ENCODE results near the gene SMARCC1. TPM values are rescaled to one million over a fixed set of nuclear protein-coding genes. Genes with fewer than 3 reads are reported as not detected.
A peak's percentile ranks its signal among the peaks of the same experiment; 100 is the strongest.

SMARCC1 gene
- total RNA-seq, 8 experiments from 2014 or later: 35.9 to 114 (median 55.4) TPM

GRCh38 chr3:47583320-47584075, 198.2 kb downstream of the SMARCC1 start:
- H3K4me3 ChIP-seq: no peak overlapping the region
- no peaks in the 10 kb centered on the region for H3K4me1 ChIP-seq (replicated peaks in 1 of 2)
- WGBS, 10 experiments: 33 to 88% (median 80%) methylated on average over 1 to 2 of the region's 3 CpGs; no CpG with 5 or more reads in 5 of the 10 experiments
- in situ Hi-C loops (cut with MboI; ENCODE audit: low pct_unique_long_range_greater_than_20kb in 2 of 9, low sequenced_read_pairs in 9 of 9, unreplicated experiment in 9 of 9): no loop called here
- no peak overlapping the region for H3K27ac ChIP-seq
- no peak for ATAC-seq (replicated peaks in 6 of 8)

GRCh38 chr3:47581835-47582234, 199.9 kb downstream of the SMARCC1 start:
- no peak for ATAC-seq (replicated peaks in 6 of 8)
- Histone ChIP-seq H3K4me3 (no peak overlapping the region), H3K4me1 (replicated peaks in 1 of 2) (peaks cover 6 to 9% of the 10 kb centered on the region in 2 donors), H3K27ac (no peak overlapping the region)
- in situ Hi-C loops (cut with MboI; ENCODE audit: low pct_unique_long_range_greater_than_20kb in 2 of 9, low sequenced_read_pairs in 9 of 9, unreplicated experiment in 9 of 9): no loop called here
- 60 to 100% (median 85%) methylated on average over 1 to 4 of the region's 4 CpGs; no CpG with 5 or more reads in 4 of the 10 experiments for WGBS, 10 experiments

- no peak overlapping the region for H3K27ac ChIP-seq
- H3K4me1 ChIP-seq (replicated peaks in 1 of 2): peaks cover 6 to 10% of the 10 kb centered on the region in 2 donors
- in situ Hi-C loops (cut with MboI; ENCODE audit: low pct_unique_long_range_greater_than_20kb in 2 of 9, low sequenced_read_pairs in 9 of 9, unreplicated experiment in 9 of 9): no loop called here
- WGBS, 10 experiments: 20 to 89% (median 80%) methylated on average over 1 to 5 of the region's 5 CpGs; no CpG with 5 or more reads in 3 of the 10 experiments
- no peak for ATAC-seq (replicated peaks in 6 of 8)
- H3K4me3 ChIP-seq: no peak overlapping the region
These were observed 200.3 kb downstream of the SMARCC1 start for GRCh38 chr3:47581422-47581821.

- no peak overlapping the region for H3K27ac ChIP-seq
- H3K4me1 ChIP-seq (replicated peaks in 1 of 2): peaks cover 8 to 12% of the 10 kb centered on the region in 2 donors
- in situ Hi-C loops (cut with MboI; ENCODE audit: low pct_unique_long_range_greater_than_20kb in 2 of 9, low sequenced_read_pairs in 9 of 9, unreplicated experiment in 9 of 9): no loop called here
- WGBS, 10 experiments: 41 to 100% (median 79%) methylated on average over 1 to 4 of the region's 4 CpGs; no CpG with 5 or more reads in 3 of the 10 experiments
- ATAC-seq (replicated peaks in 6 of 8): no peak
- H3K4me3 ChIP-seq: no peak overlapping the region
These were observed 201.2 kb downstream of the SMARCC1 start for GRCh38 chr3:47580481-47580880.

DNA sequence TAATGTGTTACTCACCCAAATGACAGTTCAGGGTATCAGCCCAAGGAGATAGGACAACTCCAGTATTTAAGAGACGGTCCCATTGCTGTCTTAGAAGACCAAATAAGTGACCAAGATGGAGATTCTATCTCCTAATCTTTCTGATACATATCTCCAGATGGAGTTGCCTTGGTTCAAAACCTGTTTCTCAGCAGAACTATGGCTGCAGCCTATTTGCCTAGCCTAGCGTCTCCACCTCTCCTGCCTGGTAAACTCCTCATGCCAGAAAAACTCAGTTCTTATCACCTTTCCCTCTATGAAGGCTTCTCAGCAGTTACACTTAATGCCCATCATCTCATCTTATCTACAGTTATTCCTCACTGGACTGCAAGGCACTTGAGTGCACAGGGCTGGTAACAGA, 201.8 kb downstream of the SMARCC1 start:
- WGBS, 10 experiments: 80 to 100% (median 80%) methylated on average over 1 to 2 of the region's 2 CpGs; no CpG with 5 or more reads in 5 of the 10 experiments
- no peak for ATAC-seq (replicated peaks in 6 of 8)
- in situ Hi-C loops (cut with MboI; ENCODE audit: low pct_unique_long_range_greater_than_20kb in 2 of 9, low sequenced_read_pairs in 9 of 9, unreplicated experiment in 9 of 9): no loop called here
- Histone ChIP-seq H3K27ac (no peak overlapping the region), H3K4me1 (replicated peaks in 1 of 2) (peaks cover 11 to 17% of the 10 kb centered on the region in 2 donors), H3K4me3 (no peak overlapping the region)

GRCh38 chr3:47578691-47579632, 202.7 kb downstream of the SMARCC1 start, which contains the start of gene CSPG5:
Gene CSPG5 (minus strand): TSS chr3:47578865. CDS start chr3:47578693, 172 bp downstream.
- Histone ChIP-seq H3K4me3 (peak within 1 kb of the TSS; percentile 52 to 86 (median 75)), H3K27ac (peak within 1 kb of the TSS; percentile 22 to 54), H3K4me1 (replicated peaks in 1 of 2) (peaks cover 18 to 23% of the 10 kb centered on the region in 2 donors)
- peak; percentile 35 to 61 (median 54) for ATAC-seq (replicated peaks in 6 of 8)
- in situ Hi-C loops (cut with MboI; ENCODE audit: low pct_unique_long_range_greater_than_20kb in 2 of 9, low sequenced_read_pairs in 9 of 9, unreplicated experiment in 9 of 9): no loop called here
- WGBS, 10 experiments: no CpG with 5 or more reads among the region's 121 CpGs

DNA sequence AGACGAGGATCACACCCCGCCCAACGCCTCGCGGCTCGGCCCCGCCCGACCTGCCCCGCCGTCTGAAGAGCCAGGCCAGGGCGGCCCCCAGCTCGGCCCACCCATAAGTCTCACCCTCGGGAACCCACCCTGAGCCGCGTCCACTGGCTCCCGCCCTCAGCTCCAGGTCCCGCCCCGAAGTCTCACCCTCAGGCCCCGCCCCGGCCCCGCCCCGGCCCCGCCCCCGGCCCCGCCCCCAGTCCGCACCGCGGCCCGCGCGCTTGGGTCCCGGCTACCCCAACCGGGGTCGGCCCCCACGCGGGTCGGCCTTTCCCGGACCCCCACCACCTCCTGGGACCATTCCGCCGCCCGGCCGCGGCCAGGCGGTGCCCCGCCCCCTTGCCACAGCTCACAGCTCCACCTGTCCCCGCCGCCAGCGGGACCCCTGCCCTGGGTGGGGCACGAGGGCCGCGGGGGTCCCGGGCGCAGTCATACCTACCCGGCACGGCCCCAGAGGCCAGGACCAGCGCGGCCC, 203.5 kb downstream of the SMARCC1 start:
- peaks cover 26 to 31% of the 10 kb centered on the region in 2 donors for H3K4me1 ChIP-seq (replicated peaks in 1 of 2)
- H3K27ac ChIP-seq: peak overlapping the region; percentile 22 to 54
- in situ Hi-C loops (cut with MboI; ENCODE audit: low pct_unique_long_range_greater_than_20kb in 2 of 9, low sequenced_read_pairs in 9 of 9, unreplicated experiment in 9 of 9): no loop called here
- WGBS, 10 experiments: no CpG with 5 or more reads among the region's 57 CpGs
- peak overlapping the region; percentile 52 to 86 (median 75) for H3K4me3 ChIP-seq
- ATAC-seq (replicated peaks in 6 of 8): peak; percentile 53 to 80 (median 74)

GRCh38 chr3:47577583-47578118, 204.0 kb downstream of the SMARCC1 start:
- in situ Hi-C loops (cut with MboI; ENCODE audit: low pct_unique_long_range_greater_than_20kb in 2 of 9, low sequenced_read_pairs in 9 of 9, unreplicated experiment in 9 of 9): no loop called here
- Histone ChIP-seq H3K4me1 (replicated peaks in 1 of 2) (peaks cover 31 to 36% of the 10 kb centered on the region in 2 donors), H3K4me3 (peak overlapping the region; percentile 52 to 86 (median 75)), H3K27ac (peak overlapping the region in 1 of 2 donors; percentile 54)
- 13% methylated on average over 8 of the region's 49 CpGs; no CpG with 5 or more reads in 9 of the 10 experiments for WGBS, 10 experiments
- ATAC-seq (replicated peaks in 6 of 8): peak; percentile 11 to 59 (median 40)

GRCh38 chr3:47573190-47574172, 208.2 kb downstream of the SMARCC1 start:
- no peak overlapping the region for H3K4me3 ChIP-seq
- peak overlapping the region; percentile 56 to 70 for H3K27ac ChIP-seq
- ATAC-seq (replicated peaks in 6 of 8): peak in 5 of 8 experiments; percentile 27 to 73 (median 53)
- in situ Hi-C loops (cut with MboI; ENCODE audit: low pct_unique_long_range_greater_than_20kb in 2 of 9, low sequenced_read_pairs in 9 of 9, unreplicated experiment in 9 of 9): no loop called here
- 0 to 57% (median 29%) methylated on average over 1 to 5 of the region's 9 CpGs; no CpG with 5 or more reads in 2 of the 10 experiments for WGBS, 10 experiments
- peaks cover 49 to 51% of the 10 kb centered on the region in 2 donors for H3K4me1 ChIP-seq (replicated peaks in 1 of 2)

- Histone ChIP-seq H3K27ac (peak overlapping the region; percentile 41 to 62), H3K4me3 (no peak overlapping the region), H3K4me1 (replicated peaks in 1 of 2) (peaks cover 41 to 44% of the 10 kb centered on the region in 2 donors)
- in situ Hi-C loops (cut with MboI; ENCODE audit: low pct_unique_long_range_greater_than_20kb in 2 of 9, low sequenced_read_pairs in 9 of 9, unreplicated experiment in 9 of 9): no loop called here
- 0 to 31% (median 11%) methylated on average over 1 to 3 of the region's 10 CpGs; no CpG with 5 or more reads in 5 of the 10 experiments for WGBS, 10 experiments
- peak; percentile 32 to 92 (median 82) for ATAC-seq (replicated peaks in 6 of 8)
These were observed 210.1 kb downstream of the SMARCC1 start for GRCh38 chr3:47571391-47572175.

DNA sequence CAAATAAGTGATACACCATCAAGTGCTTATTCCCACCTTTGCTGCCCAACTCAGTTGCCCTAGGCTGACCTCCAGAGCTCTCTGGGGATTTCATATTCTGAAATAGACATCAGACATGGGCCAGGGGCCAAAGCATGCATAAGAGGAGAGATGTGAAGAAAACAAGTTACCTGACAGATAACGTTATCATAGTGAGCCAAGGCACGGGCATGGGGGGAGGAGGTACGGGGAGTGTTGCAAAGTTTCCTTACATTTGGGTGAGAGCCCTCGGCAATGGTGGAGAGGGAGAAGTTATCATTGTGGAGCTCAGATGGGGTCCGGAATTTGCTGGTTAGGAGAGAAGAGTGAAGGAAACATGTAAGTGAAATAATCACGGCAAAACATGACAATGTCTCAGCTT, 212.8 kb downstream of the SMARCC1 start:
- ATAC-seq (replicated peaks in 6 of 8): no peak
- Histone ChIP-seq H3K27ac (no peak overlapping the region), H3K4me1 (replicated peaks in 1 of 2) (peaks cover 27 to 31% of the 10 kb centered on the region in 2 donors), H3K4me3 (no peak overlapping the region)
- in situ Hi-C loops (cut with MboI; ENCODE audit: low pct_unique_long_range_greater_than_20kb in 2 of 9, low sequenced_read_pairs in 9 of 9, unreplicated experiment in 9 of 9): no loop called here
- WGBS, 10 experiments: 71 to 100% (median 88%) methylated on average over 1 to 6 of the region's 6 CpGs; no CpG with 5 or more reads in 1 of the 10 experiments
